ENCODE data around the gene GMDS.

- TF ChIP-seq CTCF (IDR thresholded peaks at IDR 0.05; ENCODE audit: low read length) (no peak), EZH2 (optimal IDR thresholded peaks at IDR 0.05; ENCODE audit: low read depth, low read length) (no peak)
Observed at GRCh38 chr6:1622220-1622850, 623.1 kb downstream of the GMDS start.
